ENCODE data around the gene GPR35. TPM values are rescaled to one million over a fixed set of nuclear protein-coding genes. Genes with fewer than 3 reads are reported as not detected.

The GPR35 gene
- total and polyA plus RNA-seq, 10 of the 15 experiments (the other 5 are each of a cell fraction or from before 2014, with no cell fraction given): 0.14 to 1.6 (median 0.75) TPM; not detected in 3

- TF ChIP-seq CTCF (IDR thresholded peaks at IDR 0.05 in 2 of 3, conservative IDR thresholded peaks at IDR 0.05 in 1 of 3; ENCODE audit: control insufficient read depth in 2 of 3, extremely low read depth in 1 of 3, insufficient read depth in 1 of 3, low read depth in 3 of 3, low read length in 3 of 3) (no peak), TAF1 (IDR thresholded peaks at IDR 0.05; ENCODE audit: borderline replicate concordance, low read depth, low read length) (0 out of 2 replicates have a peak, but pooled peaks have one; percentile 4), BCL3 (IDR thresholded peaks at IDR 0.05; ENCODE audit: borderline replicate concordance, insufficient read depth, low read depth, low read length, poor library complexity, severe bottlenecking) (no peak), EED (IDR thresholded peaks at IDR 0.05; ENCODE audit: low read depth) (no peak; the same call in 1 of the 2 replicates)
Observed at GRCh38 chr2:240585101-240585500, 40.2 kb upstream of the GPR35 start (continued).

- ChIA-PET CTCF (interaction anchor here (1.4 to 11.9 kb wide), 5 partner anchors 13 to 72 kb away, joined by 3 to 196 read pairs (median 25); partner anchors contain the start of genes ANKMY1, DUSP28 and RNPEPL1), POLR2A (interaction anchor here (0.8 to 6.7 kb wide), 13 partner anchors 11 to 453 kb away, joined by 3 to 233 read pairs (median 6); partner anchors contain the start of genes DUSP28, GPR35 and RNPEPL1), SMC1A (ENCODE audit: uncharacterized antibody, unreplicated experiment) (interaction anchor here (0.9 to 6.4 kb wide), 6 partner anchors 17 to 564 kb away, joined by 3 to 124 read pairs (median 10); partner anchors contain the start of genes ANKMY1, DUSP28 and PASK), RAD21 (ENCODE audit: unreplicated experiment) (interaction anchor here (2.4 to 10.9 kb wide), 4 partner anchors 17 to 71 kb away, joined by 7 to 206 read pairs (median 30); partner anchors contain the start of genes ANKMY1, DUSP28 and RNPEPL1)
- Histone ChIP-seq H3K79me2 (ENCODE audit: control insufficient read depth, insufficient read depth, low read length) (peaks cover 50% of the 10 kb centered on the region), H3K27me3 (replicated peaks in 1 of 2; ENCODE audit: control insufficient read depth in 2 of 2, insufficient read depth in 2 of 2, low read length in 1 of 2) (no peaks in the 10 kb centered on the region), H2AFZ (ENCODE audit: control insufficient read depth, low read depth, low read length) (no peak overlapping the region), H3K4me1 (ENCODE audit: control insufficient read depth, insufficient read depth, low read length) (peaks cover 36% of the 10 kb centered on the region), H3K9ac (ENCODE audit: control insufficient read depth, insufficient read depth, low read length) (peak overlapping the region; percentile 84), H3K4me2 (ENCODE audit: control insufficient read depth, insufficient read depth) (peak overlapping the region; percentile 73), H3K36me3 (ENCODE audit: control insufficient read depth in 2 of 2, insufficient read depth in 2 of 2, low read length in 1 of 2) (peaks cover 0 to 2% of the 10 kb centered on the region in 2 experiments; a peak in 2 of 4 replicates), H3K27ac (ENCODE audit: control insufficient read depth, insufficient read depth) (peak overlapping the region; percentile 92), H3K4me3 (peak overlapping the region; percentile 95), H3K9me3 (replicated peaks; ENCODE audit: control insufficient read depth, insufficient read depth, low read length) (no peaks in the 10 kb centered on the region; the same call in 1 of the 3 replicates), H4K20me1 (ENCODE audit: control insufficient read depth, insufficient read depth) (no peaks in the 10 kb centered on the region; the same call in 1 of the 2 replicates)
- in situ Hi-C loops (cut with MboI) (no loop called here), intact Hi-C loops (cut with micrococcal nuclease; ENCODE audit: unreplicated experiment) (loop anchor here (1.0 to 2.0 kb wide), 2 partner anchors 35 to 71 kb away; no protein-coding TSS in a partner anchor)
- TSS peak; percentile 92 for BruUV-seq (replicated peaks)
- FAIRE-seq: no peak
- TF ChIP-seq HDAC6 (IDR thresholded peaks at IDR 0.05; ENCODE audit: unreplicated experiment): peak; percentile 49
- no peak for TF ChIP-seq CBFB (IDR thresholded peaks at IDR 0.05; ENCODE audit: low read depth)
- TF ChIP-seq MLLT1 (IDR thresholded peaks at IDR 0.05): peak; percentile 73; the same call in 1 of the 2 replicates
- no peak for TF ChIP-seq ZNF217 (IDR thresholded peaks at IDR 0.05)
- no peak for TF ChIP-seq EGR1 (IDR thresholded peaks at IDR 0.05; ENCODE audit: borderline replicate concordance in 1 of 2, low read depth in 2 of 2, low read length in 2 of 2)
- no peak for TF ChIP-seq NFYA (IDR thresholded peaks at IDR 0.05; ENCODE audit: borderline replicate concordance, low read depth, low read length)
- TF ChIP-seq RBBP5 (conservative IDR thresholded peaks at IDR 0.05): no peak
- no peak for TF ChIP-seq YBX1 (IDR thresholded peaks at IDR 0.05)
- TF ChIP-seq HDAC2 (IDR thresholded peaks at IDR 0.05): 0 out of 2 replicates have a peak, but pooled peaks have one; percentile 37
- DNase-seq (ENCODE audit: low read depth, low spot score): no peak
- no peak for ATAC-seq
- under 1% methylated on average over 20 of the region's 20 CpGs for WGBS (ENCODE audit: insufficient coverage, insufficient replicate concordance, low lambda C conversion rate, missing lambda C conversion rate)
Observed at GRCh38 chr2:240585681-240586197, 39.5 kb upstream of the GPR35 start.

All from GM12878 (cell line).